IMR-90 (cell line): ENCODE measurements around the gene IL2RG. TPM values are rescaled to one million over a fixed set of nuclear protein-coding genes. Genes with fewer than 3 reads are reported as not detected.

ENCODE experiments used
- ATAC-seq: fragments of 200-7000 bp; cut with Tn5 transposase; 2 replicates; pipeline ENCODE4 v1.9.1; 2020; ENCODE audit warnings: low read depth, mild to moderate bottlenecking, moderate library complexity
- BruUV-seq: library from RNA; stranded (reverse); fragments of 400-500 nt; replicated peaks from 2 replicates; lab custom pipeline; 2021; lab: Mats Ljungman, UMichigan
- CTCF ChIA-PET: fragments of 300-600 bp; formaldehyde crosslinking; extraction: SDS; loops from one replicate; lab custom pipeline; 2021; ENCODE audit warnings: antibody characterized with exemption; lab: Yijun Ruan, JAX
- POLR2A ChIA-PET: fragments of 300-600 bp; sonication (Branson Sonifier 250); formaldehyde crosslinking; loops from one replicate; lab custom pipeline; 2022; ENCODE audit warnings: antibody characterized with exemption; ENCODE audit not compliant: unreplicated experiment; lab: Charles Lee
- DNase-seq: peaks from one replicate; pipeline ENCODE4 v3.0.0; 2013
- H2AFZ ChIP-seq: replicated peaks from 2 replicates; pipeline ENCODE3; 2013; ENCODE audit warnings: low read length, mild to moderate bottlenecking; ENCODE audit not compliant: poor library complexity
- H2AK5ac ChIP-seq: 2 replicates; pipeline ENCODE4 v1.6.1; 2013; ENCODE audit warnings: low read depth, low read length, inconsistent platforms
- H2AK9ac ChIP-seq: replicated peaks from 2 replicates; pipeline ENCODE3; 2013; ENCODE audit warnings: mild to moderate bottlenecking, low read depth, low read length, moderate library complexity; ENCODE audit not compliant: poor library complexity
- H2BK120ac ChIP-seq: 2 replicates; pipeline ENCODE4 v1.6.1; 2013; ENCODE audit warnings: low read depth, low read length, inconsistent platforms
- H2BK15ac ChIP-seq: 3 replicates; pipeline ENCODE4 v1.6.1; 2013; ENCODE audit warnings: low read depth, low read length, inconsistent platforms
- H2BK20ac ChIP-seq: 2 replicates; pipeline ENCODE4 v1.6.1; 2013; ENCODE audit warnings: low read depth, mild to moderate bottlenecking, inconsistent platforms, low read length, moderate library complexity
- H2BK5ac ChIP-seq: 2 replicates; pipeline ENCODE4 v1.6.1; 2013; ENCODE audit warnings: mild to moderate bottlenecking, low read depth, low read length, inconsistent platforms; ENCODE audit not compliant: poor library complexity, severe bottlenecking
- H3K14ac ChIP-seq: replicated peaks from 2 replicates; pipeline ENCODE4 v1.6.1; 2013; ENCODE audit warnings: low read depth, low read length, inconsistent platforms
- H3K18ac ChIP-seq: 2 replicates; pipeline ENCODE4 v1.6.1; 2013; ENCODE audit warnings: low read depth, low read length, control low read depth
- H3K23ac ChIP-seq: 2 replicates; pipeline ENCODE4 v1.6.1; 2013; ENCODE audit warnings: low read depth, low read length, inconsistent platforms
- H3K27ac ChIP-seq: 2 replicates; pipeline ENCODE4 v1.5.1; 2013; ENCODE audit warnings: mild to moderate bottlenecking, control low read depth, low read length; ENCODE audit not compliant: insufficient read depth
- H3K27me3 ChIP-seq: 2 replicates; pipeline ENCODE4 v1.6.1; 2013; ENCODE audit warnings: low read length; ENCODE audit not compliant: control insufficient read depth, insufficient read depth
- H3K36me3 ChIP-seq: 2 replicates; pipeline ENCODE4 v1.6.1; 2013; ENCODE audit warnings: low read length, mixed read lengths; ENCODE audit not compliant: control insufficient read depth, insufficient read depth
- H3K4ac ChIP-seq: 2 replicates; pipeline ENCODE4 v1.6.1; 2013; ENCODE audit warnings: low read depth, low read length, inconsistent platforms
- H3K4me1 ChIP-seq: 2 replicates; pipeline ENCODE4 v1.6.1; 2013; ENCODE audit warnings: low read length, mixed read lengths; ENCODE audit not compliant: control insufficient read depth, insufficient read depth
- H3K4me2 ChIP-seq: 2 replicates; pipeline ENCODE4 v1.6.1; 2013; ENCODE audit warnings: low read depth, mild to moderate bottlenecking, control low read depth, low read length, moderate library complexity
- H3K4me3 ChIP-seq: 2 replicates; pipeline ENCODE4 v1.5.1; 2013; ENCODE audit warnings: low read depth, mild to moderate bottlenecking, control low read depth, low read length, moderate library complexity; ENCODE audit not compliant: insufficient read depth
- H3K56ac ChIP-seq: 2 replicates; pipeline ENCODE4 v1.6.1; 2013; ENCODE audit warnings: low read length, inconsistent platforms; ENCODE audit not compliant: insufficient read depth; ENCODE audit errors: extremely low read depth
- H3K79me1 ChIP-seq, 2 experiments: 2 replicates each; pipeline ENCODE4 v1.6.1; 2013; ENCODE audit warnings: low read length in 2 of 2, inconsistent platforms in 1 of 2, low read depth in 1 of 2
- H3K9ac ChIP-seq: 2 replicates; pipeline ENCODE4 v1.6.1; 2013; ENCODE audit warnings: low read depth, low read length, control low read depth
- H3K9me1 ChIP-seq: 2 replicates; pipeline ENCODE4 v1.6.1; 2013; ENCODE audit warnings: low read length, inconsistent platforms; ENCODE audit not compliant: insufficient read depth
- H3K9me3 ChIP-seq: 2 replicates; pipeline ENCODE4 v1.6.1; 2013; ENCODE audit warnings: low read length; ENCODE audit not compliant: control insufficient read depth, insufficient read depth
- H4K20me1 ChIP-seq: 2 replicates; pipeline ENCODE4 v1.6.1; 2013; ENCODE audit warnings: low read length, inconsistent platforms; ENCODE audit not compliant: insufficient read depth
- H4K5ac ChIP-seq: 2 replicates; pipeline ENCODE4 v1.6.1; 2013; ENCODE audit warnings: mild to moderate bottlenecking, low read depth, low read length, control low read depth
- H4K8ac ChIP-seq, 2 experiments: 2 replicates each; pipeline ENCODE4 v1.6.1; 2013; ENCODE audit warnings: low read depth in 2 of 2, low read length in 2 of 2, control low read depth in 1 of 2, inconsistent platforms in 1 of 2
- H4K91ac ChIP-seq: 2 replicates; pipeline ENCODE4 v1.6.1; 2013; ENCODE audit warnings: low read depth, low read length, inconsistent platforms; ENCODE audit not compliant: insufficient read depth
- BHLHE40 ChIP-seq: fragments of 150-350 bp; IDR thresholded peaks from 2 replicates; pipeline ENCODE4 v1.6.1; 2016; ENCODE audit warnings: mild to moderate bottlenecking, low read depth, low read length
- CEBPB ChIP-seq: IDR thresholded peaks from 2 replicates; pipeline ENCODE4 v1.6.1; 2012; ENCODE audit warnings: low read depth, low read length, improper control_type of control experiment
- CHD1 ChIP-seq: IDR thresholded peaks from 2 replicates; pipeline ENCODE4 v1.6.1; 2012; ENCODE audit warnings: low read depth, low read length, improper control_type of control experiment
- FOS ChIP-seq: fragments of 150-350 bp; IDR thresholded peaks from 2 replicates; pipeline ENCODE4 v1.6.1; 2016; ENCODE audit warnings: low read depth, low read length
- MAFK ChIP-seq: IDR thresholded peaks from 2 replicates; pipeline ENCODE4 v1.6.1; 2012; ENCODE audit warnings: low read depth, low read length, improper control_type of control experiment
- MAZ ChIP-seq: IDR thresholded peaks from 2 replicates; pipeline ENCODE4 v1.6.1; 2012; ENCODE audit warnings: low read depth, mild to moderate bottlenecking, low read length, improper control_type of control experiment, moderate library complexity, borderline replicate concordance
- MXI1 ChIP-seq: IDR thresholded peaks from 2 replicates; pipeline ENCODE4 v1.6.1; 2012; ENCODE audit warnings: low read depth, mild to moderate bottlenecking, low read length, moderate library complexity, borderline replicate concordance
- NFE2L2 ChIP-seq: fragments of 150-350 bp; IDR thresholded peaks from 2 replicates; pipeline ENCODE4 v1.6.1; 2016; ENCODE audit warnings: low read depth, mild to moderate bottlenecking, low read length
- RAD21 ChIP-seq: IDR thresholded peaks from 2 replicates; pipeline ENCODE4 v1.6.1; 2012; ENCODE audit warnings: low read length, improper control_type of control experiment
- RCOR1 ChIP-seq: IDR thresholded peaks from 2 replicates; pipeline ENCODE4 v1.6.1; 2012; ENCODE audit warnings: mild to moderate bottlenecking, low read length, improper control_type of control experiment; ENCODE audit not compliant: insufficient replicate concordance
- RFX5 ChIP-seq: IDR thresholded peaks from 2 replicates; pipeline ENCODE4 v1.8.0; 2012; ENCODE audit warnings: low read depth, mild to moderate bottlenecking, low read length, moderate library complexity
- SMC3 ChIP-seq: fragments of 150-350 bp; IDR thresholded peaks from 2 replicates; pipeline ENCODE4 v1.6.1; 2016; ENCODE audit warnings: low read depth, mild to moderate bottlenecking, antibody characterized with exemption, low read length, moderate library complexity
- WGBS, 2 experiments: methylation state at CpG; one replicate each; pipeline versions ENCODE4 v1.1.5 to v1.1.7; 2013; ENCODE audit warnings: missing lambda C conversion rate in 2 of 2; ENCODE audit not compliant: insufficient read length in 1 of 2; ENCODE audit errors: extremely low coverage in 2 of 2; 5-methylcytosine and 5-hydroxymethylcytosine counted together
- dilution Hi-C: fragments of 300-500 bp; cut with HindIII; formaldehyde crosslinking; loops from one replicate; pipeline ENCODE4 v1.14.3; 2018; ENCODE audit warnings: low sequenced_read_pairs; ENCODE audit not compliant: unreplicated experiment
- in situ Hi-C: fragments of 300-500 bp; cut with MboI; formaldehyde crosslinking; loops from 3 replicates; pipeline ENCODE4 v1.14.3; 2019; ENCODE audit warnings: low sequenced_read_pairs, inconsistent platforms, mixed read lengths
- intact Hi-C: fragments of 100-400 bp; cut with micrococcal nuclease; formaldehyde crosslinking; loops from 2 replicates; pipeline ENCODE4 v1.10.0; 2022
- polyA plus RNA-seq, 3 experiments: library from polyadenylated mRNA; depleted of rRNA; stranded (reverse); fragments of >200 nt; gene quantifications; 2 replicates each; pipeline ENCODE4 v1.2.3, GENCODE V29; 2012; ENCODE audit warnings: low replicate concordance in 1 of 3
- total RNA-seq: library from RNA; depleted of rRNA; stranded (reverse); fragments of >200 nt; gene quantifications from 2 replicates; pipeline ENCODE4 v1.2.3, GENCODE V29; 2012
- TF ChIP-seq, protein P1 (sequence below): conservative IDR thresholded peaks from 2 replicates; pipeline ENCODE4 v1.5.1; 2012; ENCODE audit warnings: mild to moderate bottlenecking, low read depth, low read length, improper control_type of control experiment
- TF ChIP-seq, protein P2 (sequence below): fragments of 150-350 bp; IDR thresholded peaks from 2 replicates; pipeline ENCODE4 v1.6.1; 2017; ENCODE audit warnings: mild to moderate bottlenecking, antibody characterized with exemption, low read length, low read depth
- TF ChIP-seq, protein P3 (sequence below): fragments of 150-350 bp; IDR thresholded peaks from 2 replicates; pipeline ENCODE4 v1.6.1; 2016; ENCODE audit warnings: low read depth, mild to moderate bottlenecking, low read length, moderate library complexity, borderline replicate concordance

Gene IL2RG
- total and polyA plus RNA-seq, 2 of the 4 experiments (the other 2 are of a cell fraction) = not detected

DNA sequence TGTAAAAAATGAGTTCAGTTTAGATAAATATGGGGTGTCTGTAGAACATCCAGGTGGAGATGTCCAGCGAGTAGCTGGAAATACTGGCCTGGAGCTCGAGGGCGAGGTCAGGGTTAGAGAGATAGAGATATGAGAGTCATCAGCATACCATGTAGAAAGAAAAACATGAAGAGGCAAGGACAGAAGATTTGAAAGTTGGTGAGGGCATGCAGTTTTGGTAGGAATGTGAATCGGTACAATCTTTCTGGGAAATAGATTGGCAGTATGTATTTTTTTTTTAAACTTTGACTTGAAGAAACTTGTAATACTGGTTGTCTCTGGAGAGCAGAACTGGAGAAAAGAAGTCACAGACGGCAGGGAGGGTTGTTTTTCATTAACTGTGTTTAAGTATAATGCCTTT is 40.8 kb downstream of the IL2RG start:
- Histone ChIP-seq H2AK5ac (no peak overlapping the region), H3K4me1 (no peaks in the 10 kb centered on the region), H3K36me3 (peaks cover 2% of the 10 kb centered on the region; the same call in 1 of the 2 replicates), H2BK5ac (no peak overlapping the region), H3K9me1 (no peaks in the 10 kb centered on the region), H4K91ac (no peak overlapping the region), H3K27ac (no peak overlapping the region), H3K9ac (no peak overlapping the region), H2BK120ac (no peak overlapping the region), H2AK9ac (no peak overlapping the region), H4K20me1 (no peaks in the 10 kb centered on the region), H2BK20ac (no peak overlapping the region), H4K8ac (no peak overlapping the region), H3K4me3 (no peak overlapping the region), H3K9me3 (no peaks in the 10 kb centered on the region), H3K4me2 (no peak overlapping the region), H3K18ac (no peak overlapping the region), H3K27me3 (peaks cover 11% of the 10 kb centered on the region), H4K5ac (no peak overlapping the region), H3K56ac (no peak overlapping the region), H3K14ac (no peak overlapping the region), H3K4ac (no peak overlapping the region), H3K79me1 (no peaks in the 10 kb centered on the region), H2AFZ (no peak overlapping the region), H2BK15ac (no peak overlapping the region), H3K23ac (no peak overlapping the region)
- POLR2A ChIA-PET = no interaction called here
- intact Hi-C loops (no loop called here), in situ Hi-C loops (no loop called here), dilution Hi-C loops (no loop called here)
- WGBS, 2 experiments = 39% methylated on average over 4 of the region's 5 CpGs; no CpG with 5 or more reads in 1 of the 2 experiments
- no TSS peak for BruUV-seq
- ATAC-seq = no peak
- TF ChIP-seq MXI1 = no peak
- TF ChIP-seq MAZ = no peak
- TF ChIP-seq RCOR1 = no peak
- no peak for TF ChIP-seq CEBPB
- TF ChIP-seq RFX5 = no peak
- no peak for TF ChIP-seq FOS
- TF ChIP-seq, protein P1, sequence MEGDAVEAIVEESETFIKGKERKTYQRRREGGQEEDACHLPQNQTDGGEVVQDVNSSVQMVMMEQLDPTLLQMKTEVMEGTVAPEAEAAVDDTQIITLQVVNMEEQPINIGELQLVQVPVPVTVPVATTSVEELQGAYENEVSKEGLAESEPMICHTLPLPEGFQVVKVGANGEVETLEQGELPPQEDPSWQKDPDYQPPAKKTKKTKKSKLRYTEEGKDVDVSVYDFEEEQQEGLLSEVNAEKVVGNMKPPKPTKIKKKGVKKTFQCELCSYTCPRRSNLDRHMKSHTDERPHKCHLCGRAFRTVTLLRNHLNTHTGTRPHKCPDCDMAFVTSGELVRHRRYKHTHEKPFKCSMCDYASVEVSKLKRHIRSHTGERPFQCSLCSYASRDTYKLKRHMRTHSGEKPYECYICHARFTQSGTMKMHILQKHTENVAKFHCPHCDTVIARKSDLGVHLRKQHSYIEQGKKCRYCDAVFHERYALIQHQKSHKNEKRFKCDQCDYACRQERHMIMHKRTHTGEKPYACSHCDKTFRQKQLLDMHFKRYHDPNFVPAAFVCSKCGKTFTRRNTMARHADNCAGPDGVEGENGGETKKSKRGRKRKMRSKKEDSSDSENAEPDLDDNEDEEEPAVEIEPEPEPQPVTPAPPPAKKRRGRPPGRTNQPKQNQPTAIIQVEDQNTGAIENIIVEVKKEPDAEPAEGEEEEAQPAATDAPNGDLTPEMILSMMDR = no peak
- no peak for TF ChIP-seq BHLHE40
- no peak for TF ChIP-seq NFE2L2
- TF ChIP-seq, protein P2, sequence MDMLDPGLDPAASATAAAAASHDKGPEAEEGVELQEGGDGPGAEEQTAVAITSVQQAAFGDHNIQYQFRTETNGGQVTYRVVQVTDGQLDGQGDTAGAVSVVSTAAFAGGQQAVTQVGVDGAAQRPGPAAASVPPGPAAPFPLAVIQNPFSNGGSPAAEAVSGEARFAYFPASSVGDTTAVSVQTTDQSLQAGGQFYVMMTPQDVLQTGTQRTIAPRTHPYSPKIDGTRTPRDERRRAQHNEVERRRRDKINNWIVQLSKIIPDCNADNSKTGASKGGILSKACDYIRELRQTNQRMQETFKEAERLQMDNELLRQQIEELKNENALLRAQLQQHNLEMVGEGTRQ = no peak
- no peak for TF ChIP-seq RAD21
- no peak for TF ChIP-seq SMC3
- TF ChIP-seq MAFK = no peak
- TF ChIP-seq, protein P3, sequence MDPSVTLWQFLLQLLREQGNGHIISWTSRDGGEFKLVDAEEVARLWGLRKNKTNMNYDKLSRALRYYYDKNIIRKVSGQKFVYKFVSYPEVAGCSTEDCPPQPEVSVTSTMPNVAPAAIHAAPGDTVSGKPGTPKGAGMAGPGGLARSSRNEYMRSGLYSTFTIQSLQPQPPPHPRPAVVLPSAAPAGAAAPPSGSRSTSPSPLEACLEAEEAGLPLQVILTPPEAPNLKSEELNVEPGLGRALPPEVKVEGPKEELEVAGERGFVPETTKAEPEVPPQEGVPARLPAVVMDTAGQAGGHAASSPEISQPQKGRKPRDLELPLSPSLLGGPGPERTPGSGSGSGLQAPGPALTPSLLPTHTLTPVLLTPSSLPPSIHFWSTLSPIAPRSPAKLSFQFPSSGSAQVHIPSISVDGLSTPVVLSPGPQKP = no peak
- no peak for TF ChIP-seq CHD1
- DNase-seq = no peak
- CTCF ChIA-PET = no interaction called here
